Measurements from ENCODE around the gene GLIS1.
A peak's percentile ranks its signal among the peaks of the same experiment; 100 is the strongest.

The GLIS1 gene

DNA sequence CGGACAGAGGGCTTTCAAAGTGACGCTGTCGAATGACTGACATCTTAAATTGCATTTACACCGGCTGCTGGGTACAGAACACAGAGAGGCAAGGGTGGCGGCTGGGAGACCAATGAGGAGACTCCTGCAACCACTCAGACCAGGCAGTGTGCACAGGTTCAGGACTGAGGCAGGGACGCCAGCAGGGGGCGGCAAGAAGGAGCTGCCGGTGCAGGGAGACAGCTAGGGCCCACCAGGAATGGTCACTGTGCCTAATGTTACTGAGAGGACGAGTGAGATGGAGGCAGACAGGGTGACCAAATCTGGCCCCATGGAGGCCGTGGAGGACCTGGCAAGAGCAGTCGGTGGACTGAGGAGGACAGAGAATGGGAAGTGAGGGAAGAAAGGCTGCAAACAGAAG, 23.5 kb downstream of the GLIS1 start:
- DNase-seq = no peak

DNA sequence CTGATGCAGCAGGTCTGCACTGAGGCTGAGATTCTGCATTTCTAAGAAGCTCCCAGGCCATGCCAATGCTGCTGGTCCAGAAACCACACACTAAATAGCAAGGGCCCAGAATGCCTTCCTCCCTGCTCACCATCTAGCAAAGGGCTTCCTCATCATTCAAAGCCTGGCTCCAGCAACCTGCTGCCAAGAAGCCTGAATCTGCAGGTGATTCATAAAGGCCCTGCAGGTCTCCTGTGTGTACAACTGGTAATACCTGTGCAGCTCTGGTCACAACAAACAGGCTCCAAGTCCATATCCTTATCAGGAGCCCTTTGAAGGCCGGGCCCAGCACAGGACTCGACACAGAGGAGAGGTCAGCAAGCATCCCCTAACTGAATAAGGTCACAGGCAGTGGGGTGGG, 26.7 kb downstream of the GLIS1 start:
- no peak for DNase-seq

DNA sequence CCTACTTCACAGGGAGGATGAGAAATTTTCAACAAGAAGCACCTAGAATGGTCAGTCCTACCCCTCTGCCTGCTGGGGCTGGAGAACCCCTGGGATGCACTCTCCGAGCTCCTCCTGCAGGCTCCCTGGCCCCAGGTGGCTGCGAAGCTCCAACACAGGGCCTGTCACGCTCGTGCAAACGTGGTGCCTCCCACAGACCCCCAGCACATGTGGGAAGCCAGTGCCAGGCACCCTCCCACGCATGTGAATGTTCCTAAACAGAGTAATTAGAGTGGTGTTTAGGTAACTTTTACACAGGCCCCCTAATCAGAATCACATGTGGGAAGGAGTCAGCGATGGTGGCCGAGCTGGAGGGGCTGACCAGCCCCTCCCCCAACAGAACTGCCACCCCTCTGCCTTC, 28.4 kb downstream of the GLIS1 start:
- no peak for DNase-seq

DNA sequence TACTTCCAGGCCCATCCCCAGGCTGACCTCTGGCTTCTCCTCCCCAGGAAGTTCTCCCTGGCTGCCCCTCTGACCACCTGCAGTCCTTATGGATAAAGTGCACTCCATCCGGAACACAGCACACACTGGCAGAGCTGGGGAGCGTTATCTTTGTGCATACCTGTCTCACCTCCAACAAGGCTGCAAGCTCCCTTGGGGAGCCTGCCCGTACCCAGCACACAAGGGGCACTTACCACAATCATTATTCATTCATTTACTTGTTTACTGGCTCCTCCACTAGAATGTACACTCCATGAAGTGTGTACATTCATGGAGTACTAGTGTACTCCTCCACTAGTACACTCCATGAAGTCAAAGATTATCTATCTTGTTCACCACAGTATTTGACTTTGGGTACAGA, 30.3 kb downstream of the GLIS1 start:
- no peak for DNase-seq

DNA sequence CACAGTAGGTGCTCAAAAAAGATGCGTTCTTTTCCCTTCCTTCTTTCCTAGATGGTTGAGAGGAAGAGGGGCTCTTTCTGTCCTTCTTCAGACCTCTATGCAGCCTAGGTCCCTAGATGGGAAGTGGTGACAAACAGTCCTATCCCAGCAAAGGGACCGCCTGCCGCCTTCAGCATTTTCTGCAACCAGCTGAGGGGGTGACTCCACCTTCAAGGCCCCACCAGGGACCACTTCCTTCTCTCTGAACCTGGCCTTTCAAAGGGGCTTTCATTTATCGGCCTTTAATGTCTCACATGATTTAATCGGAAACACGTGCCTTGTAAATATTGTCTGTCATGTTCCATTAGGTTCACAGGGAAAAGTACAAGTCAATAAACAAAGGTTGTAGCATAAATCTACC, 32.6 kb downstream of the GLIS1 start:
- no peak for DNase-seq

DNA sequence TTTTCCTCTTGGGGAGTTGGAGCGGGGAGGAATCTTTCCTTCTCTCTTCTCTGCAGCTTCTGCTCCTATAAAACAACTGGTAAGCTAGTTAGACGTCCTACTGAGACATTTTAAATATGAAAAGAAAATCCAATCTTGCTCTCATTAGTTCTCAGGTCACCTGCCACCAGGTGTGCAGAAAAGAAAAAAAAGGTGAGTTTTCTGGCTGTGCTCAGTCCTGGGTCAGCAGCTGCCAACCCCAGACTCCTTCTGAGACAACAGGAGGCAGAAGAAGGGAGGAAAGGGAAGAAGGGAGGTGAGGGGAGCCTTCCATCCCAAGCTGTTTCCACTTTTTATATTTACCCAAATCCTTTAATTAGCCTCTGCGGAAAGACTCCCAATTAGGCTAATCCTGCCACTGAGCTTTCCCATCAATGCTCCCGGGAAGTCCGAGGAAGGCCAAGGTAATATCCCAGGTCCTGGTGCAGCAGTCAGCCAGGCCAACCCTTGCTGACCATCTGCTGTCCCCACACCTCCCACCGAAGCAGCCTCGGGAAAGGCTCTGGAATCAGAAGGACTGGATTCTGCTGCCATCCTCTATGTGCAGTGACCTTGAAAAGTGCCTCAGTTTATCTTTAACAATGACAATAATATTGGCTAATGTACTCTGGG, 33.4 kb downstream of the GLIS1 start:
- DNase-seq = no peak

DNA sequence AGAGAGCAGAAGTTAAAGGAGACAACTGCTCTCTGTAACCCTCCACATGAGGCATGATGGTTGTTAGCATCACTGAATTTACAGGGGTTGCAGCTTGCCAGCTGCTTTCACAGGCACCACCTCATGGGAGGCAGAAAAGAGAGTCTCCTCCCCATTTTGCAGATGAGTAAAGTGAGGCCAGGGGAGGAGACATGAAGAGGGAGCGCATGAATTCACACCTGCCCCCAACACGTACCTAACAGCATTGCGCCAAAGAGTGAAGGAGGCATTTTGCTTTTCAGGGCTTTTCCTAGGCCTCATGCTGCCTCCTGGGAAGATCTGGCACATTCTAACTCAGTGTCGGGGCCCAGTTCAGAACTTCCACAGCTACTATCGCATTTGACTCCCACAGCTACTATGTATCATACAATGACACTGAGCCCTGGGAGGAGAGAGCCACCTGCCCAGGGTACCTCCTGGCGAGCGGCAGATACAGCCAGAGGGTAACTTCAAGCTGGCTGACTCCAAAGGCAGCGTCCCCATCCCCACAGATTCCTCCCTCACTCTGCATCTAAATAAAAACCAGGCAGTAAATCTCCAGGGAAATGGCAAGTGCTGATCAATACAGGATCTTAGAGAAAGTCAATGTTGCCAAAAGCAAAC, 34.0 kb downstream of the GLIS1 start:
- no peak for DNase-seq

DNA sequence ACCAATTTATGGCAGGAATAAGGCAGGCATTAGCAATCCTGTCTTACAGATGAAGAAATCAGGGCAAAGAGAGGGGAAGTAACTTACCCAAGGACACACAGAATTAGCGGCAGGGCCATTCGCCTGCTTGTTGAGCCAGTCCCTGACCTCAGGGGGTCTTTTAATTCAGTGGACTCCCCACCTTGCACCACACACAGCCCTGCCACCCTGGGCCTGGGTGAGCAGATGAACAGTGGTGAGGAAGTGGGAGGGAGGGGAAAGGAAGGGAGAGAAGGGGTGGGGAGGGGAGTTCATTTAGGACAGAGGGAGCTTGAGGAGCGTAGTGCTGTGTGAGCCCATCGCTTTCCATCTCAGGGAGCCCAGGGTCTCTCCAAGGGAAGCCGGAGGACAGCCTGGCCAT, 34.7 kb downstream of the GLIS1 start:
- DNase-seq = no peak

DNA sequence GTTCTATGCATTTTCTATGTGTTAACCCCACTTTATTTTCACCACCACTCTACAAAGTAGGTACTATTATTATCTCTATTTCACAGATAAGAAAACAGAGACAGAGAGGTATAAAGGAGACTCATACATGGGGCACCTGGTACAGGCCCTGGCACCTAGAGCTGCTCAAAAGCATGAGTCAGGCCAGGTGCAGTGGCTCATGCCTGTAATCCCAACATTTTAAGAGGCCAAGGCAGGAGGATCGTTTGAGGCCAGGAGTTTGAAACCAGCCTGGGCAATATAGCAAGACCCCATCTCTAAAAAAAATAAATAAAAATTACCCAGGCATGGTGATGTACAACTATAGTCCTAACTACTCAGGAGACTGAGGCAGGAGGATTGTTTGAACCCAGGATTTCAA, 35.8 kb downstream of the GLIS1 start:
- DNase-seq = no peak

DNA sequence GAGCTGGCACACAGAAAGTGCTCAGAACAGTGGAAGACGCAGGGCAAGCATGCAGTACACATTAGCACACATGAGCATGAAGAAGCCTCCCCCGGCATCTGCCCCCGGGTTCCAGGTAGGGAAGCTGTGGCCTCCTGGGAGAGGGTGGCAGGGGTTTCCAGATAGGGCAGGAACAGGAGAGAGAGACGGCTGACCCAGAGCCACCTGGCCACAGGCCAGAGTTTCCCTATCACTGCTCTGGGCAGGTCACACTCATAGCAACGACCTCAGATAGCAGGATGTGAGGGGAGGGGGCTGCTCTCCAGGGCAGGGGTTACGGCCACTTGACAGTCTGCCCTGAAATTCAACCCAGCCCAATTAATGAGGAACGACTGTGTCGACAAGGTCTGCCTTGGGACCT, 36.6 kb downstream of the GLIS1 start:
- DNase-seq = no peak

DNA sequence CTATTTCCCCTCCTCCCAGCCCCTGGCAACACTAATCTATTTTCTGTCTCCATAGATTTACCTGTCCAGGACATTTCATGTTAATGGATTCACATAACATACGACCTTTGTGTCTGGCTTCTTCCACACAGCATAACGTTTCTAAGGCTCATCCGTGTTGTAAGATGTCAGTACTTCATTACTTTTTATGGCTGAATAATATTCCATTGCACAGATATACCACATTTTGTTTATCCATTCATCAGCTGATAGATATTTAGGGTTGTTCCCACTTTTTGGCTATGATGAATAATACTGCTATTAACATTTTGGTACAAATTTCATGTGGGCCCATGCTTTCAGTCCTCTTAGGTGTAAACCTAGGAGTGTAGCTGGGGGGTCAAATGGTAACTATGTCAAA, 38.2 kb downstream of the GLIS1 start:
- no peak for DNase-seq

DNA sequence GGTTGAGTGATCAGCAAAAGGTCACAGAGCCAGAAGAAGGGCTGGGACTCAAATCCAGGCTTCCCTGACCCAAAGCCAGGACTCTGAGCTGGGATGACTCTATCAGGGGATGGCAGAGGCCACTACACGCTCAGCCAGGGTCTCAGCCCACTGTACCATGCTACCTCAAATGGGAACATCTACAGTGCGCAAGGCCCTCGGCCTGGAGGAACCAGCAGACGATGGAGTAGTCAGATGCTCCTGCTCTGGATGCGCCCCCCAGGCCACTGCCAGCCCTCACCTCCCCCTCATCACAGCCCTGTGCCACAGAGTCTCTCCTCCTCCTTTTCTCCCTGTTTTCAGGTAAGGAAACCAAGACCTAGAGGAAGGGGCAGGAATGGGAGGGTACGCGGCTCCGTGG, 39.0 kb downstream of the GLIS1 start:
- DNase-seq = no peak

DNA sequence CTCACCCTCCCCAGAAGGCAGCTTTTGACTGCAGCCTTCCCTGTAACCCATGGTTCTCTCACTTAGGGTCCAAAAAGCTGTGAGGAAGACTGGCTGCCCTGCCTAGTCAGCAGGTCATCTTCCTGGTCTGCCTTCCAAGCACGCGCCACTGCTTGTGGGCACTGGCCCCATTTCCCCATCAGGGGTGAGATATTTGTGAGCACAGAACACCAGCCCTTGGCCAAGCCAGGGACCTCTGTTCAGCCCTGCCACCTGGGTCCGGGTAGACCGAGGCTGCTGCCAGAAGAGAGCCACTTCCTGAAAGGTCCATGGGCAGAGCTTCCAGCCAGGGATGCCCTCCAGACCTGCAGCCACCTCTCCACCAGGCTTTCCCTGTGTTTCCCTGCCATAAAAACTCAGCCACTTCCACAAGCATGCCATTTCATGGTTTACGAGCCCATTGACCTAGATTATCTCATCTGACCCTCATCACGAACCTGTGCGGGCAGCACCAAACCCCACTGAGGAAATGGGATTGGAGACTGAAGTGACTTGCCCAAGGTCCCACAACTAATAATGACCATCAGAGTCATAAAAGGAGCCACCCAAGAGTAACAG, 40.5 kb downstream of the GLIS1 start:
- no peak for DNase-seq

DNA sequence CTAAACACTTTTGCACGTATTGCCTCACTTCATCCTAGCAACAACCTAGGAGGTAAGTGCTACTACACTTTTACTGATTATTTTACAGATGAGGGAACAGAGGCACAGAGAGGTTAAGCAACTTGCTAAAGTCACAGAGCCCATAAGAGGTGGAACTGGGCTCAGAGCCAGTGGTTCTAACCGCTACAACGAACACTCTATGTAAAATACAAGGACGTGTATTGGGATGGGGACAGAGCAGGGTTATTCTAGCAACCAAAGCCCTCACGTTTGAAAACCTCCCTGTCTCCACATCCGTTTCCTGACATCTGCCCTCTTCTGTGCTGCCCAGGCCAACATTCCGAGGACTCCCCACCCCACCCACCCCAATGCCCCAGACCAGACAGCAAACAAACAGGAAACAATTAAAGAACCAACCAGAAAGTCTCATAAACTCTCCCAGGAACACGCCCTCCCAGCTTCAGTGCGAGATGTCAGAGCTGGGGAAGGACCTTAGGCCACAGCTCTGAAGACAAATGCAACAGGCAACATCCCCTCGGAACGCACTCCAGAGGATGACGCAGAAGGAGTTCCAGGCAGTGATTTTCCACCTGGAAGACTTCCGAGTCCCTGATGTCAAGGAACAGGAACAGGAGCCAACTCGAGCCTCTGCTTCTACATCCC, 41.1 kb downstream of the GLIS1 start:
- peak; percentile 50 for DNase-seq

DNA sequence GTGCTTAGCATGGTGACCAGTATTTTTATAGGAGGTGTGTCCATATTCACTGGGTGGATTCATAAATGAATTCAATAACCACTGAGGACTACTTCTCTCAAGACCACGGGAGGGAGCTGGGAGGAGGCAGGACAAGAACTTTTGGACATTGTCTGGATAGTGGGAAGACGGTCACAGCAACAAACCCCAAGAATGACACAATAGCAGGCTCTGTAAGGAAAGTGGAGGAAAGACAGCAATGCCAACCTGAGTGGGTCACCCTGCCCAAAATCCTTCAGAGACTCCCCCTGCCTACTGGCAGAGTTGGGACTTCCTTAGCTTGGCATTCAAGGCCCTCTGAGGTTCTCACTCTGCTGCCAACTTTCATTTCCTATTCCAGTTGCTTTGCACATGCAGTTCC, 42.0 kb downstream of the GLIS1 start:
- no peak for DNase-seq

DNA sequence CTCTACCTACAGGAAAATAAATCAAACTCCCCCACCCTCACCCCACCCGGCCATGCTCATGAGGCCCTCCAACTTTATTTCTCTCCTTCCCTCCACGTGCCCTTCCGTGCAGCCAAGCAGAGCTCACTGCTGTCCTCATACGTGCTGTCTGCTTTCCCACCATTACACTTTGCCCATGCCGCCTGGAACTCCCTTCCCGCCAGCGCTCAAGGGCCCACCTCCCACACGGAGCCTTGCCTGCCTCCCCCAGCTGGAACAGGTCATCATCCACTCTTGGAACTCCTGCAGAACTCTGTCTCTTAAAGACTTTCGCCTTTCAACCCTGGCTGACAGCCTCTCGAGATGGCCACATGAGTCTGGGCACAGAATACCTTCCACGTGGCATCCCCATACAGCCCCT, 42.4 kb downstream of the GLIS1 start:
- DNase-seq = no peak

DNA sequence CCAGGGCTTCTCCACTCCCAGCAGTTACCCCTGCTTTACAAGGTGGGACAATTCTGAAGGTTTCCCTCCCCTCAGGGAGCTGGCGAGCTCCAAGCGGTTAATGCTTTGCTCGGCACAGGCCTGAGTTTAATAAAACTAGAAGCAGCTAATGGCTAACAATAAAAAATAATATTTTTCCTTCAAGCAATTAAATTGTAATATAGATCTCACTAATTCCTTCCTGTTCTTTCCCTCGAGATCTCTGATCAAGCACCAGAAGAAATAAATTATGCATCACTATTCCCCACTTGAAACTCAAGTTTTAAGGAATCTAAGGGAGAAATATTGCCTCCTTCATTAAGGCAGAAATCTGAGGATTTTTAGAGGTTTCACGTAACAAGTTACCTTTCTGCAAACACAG, 42.9 kb downstream of the GLIS1 start:
- no peak for DNase-seq

DNA sequence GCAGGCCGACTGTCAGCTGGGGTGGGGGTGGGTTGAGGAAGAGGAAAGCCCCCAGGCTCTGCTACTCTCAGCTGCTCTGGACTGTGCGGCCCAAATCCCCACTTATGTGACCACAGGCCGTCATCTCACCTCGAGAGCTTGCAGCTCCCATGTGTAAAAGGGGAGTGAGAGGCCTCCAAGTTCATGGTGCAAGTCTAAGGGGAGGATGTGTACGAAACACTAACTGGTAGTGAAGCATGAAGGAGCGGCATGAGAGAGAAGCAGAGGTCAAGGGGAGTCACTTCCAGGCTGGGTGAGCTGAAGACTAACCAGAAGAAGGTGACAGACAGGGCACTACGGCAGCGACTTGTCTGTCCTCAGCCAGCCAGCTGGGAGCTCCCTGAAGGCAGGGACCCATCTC, 43.8 kb downstream of the GLIS1 start:
- DNase-seq = no peak

DNA sequence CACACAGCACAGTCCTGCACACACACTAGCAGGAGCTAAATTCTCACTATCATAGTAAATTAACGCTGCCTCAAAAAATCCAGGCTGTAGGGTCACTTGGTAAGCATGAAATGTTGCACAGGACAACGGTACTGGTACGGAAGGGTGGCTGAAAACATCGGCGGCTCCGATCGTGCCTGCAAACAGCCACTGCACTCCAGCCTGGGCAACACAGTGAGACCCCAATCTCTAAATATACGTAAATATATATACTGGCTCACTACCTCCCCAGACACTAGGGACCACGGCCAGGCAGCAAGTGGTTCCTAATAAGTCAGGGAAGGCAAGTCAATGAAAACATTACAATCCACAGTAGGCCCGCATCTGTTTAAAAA, 44.3 kb downstream of the GLIS1 start:
- no peak for DNase-seq

DNA sequence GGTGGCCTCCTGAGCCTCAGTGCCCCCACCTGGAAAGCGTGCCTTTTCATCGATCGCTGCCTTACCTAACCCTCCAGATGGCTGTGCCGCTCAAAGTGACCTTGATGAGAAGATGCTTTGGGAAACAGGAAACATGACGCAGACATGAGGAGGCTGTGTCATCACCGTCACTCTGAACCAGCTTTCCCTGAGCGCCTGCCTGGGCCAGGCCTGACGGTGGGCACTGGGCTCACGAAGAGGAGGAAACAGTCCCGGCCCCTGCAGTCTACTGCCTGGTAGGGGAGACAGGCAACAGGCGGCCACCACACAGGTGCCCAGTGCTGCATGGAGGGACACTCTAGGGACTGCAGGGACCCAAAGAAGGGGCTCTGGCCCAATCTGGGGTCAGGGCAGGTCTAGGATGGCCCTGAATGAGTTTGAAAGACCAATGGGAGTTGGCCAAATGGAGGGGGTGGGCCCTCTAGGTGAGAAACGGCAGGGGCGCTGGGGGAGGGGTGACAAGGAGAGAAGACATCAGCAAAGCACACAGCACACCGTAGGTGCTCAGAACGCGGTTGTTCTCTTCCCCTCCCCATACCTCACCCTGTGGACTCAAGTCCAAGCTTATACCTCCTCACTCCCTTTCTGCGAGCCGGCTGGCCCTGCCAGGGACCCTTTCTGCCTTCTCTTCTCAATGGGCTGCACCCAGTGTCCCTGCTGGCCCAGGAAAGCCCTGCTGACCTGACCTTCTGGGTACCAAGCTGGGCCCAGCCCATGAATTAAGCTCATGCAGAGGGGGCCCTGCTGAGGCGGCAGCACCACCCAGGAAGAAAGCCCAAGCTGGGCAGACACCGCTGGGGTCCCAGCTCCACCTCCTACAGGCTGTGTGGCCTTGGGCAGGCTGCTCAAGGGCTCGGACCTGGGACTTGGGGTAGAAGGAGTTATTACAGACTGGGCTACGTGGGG, 44.9 kb downstream of the GLIS1 start:
- DNase-seq = no peak

DNA sequence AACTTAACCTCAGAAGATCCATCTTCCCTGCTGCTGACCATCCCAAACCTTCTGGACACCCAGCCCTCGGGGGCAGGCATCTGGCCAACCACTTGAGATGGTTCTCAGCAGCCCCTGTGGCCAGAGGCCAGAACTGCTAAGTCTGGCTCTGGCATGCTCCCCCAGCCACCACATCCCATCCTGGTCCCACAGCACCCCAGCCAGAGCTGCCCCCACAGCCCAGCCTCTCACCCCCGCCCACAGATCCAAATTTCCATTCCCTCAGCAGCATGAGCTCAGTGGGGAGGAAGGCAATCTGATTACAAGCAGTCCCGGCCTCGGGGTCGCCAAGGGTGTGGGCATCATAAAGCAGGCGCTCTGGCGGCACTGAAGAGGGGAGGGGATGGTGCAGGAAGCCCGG, 45.6 kb downstream of the GLIS1 start:
- DNase-seq = peak; percentile 66

DNA sequence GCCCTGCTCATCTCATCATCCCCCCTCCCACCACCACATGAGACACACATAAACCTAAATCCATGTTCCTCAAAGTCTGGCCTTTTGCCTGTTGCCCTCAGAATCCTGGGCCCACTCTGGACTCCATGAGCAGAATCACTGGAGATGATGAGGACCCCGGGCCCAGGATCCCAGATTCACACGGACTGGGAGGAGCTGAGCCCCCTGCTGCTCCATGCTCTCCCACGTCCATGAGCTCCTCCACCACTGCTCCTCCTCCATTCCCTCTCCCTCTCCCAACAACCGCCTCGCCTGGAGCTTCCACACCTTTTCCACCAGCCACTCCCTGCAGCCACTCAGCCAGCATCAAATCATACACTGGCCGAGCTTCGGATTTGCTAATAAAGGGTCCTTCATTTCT, 47.6 kb downstream of the GLIS1 start:
- DNase-seq = no peak

DNA sequence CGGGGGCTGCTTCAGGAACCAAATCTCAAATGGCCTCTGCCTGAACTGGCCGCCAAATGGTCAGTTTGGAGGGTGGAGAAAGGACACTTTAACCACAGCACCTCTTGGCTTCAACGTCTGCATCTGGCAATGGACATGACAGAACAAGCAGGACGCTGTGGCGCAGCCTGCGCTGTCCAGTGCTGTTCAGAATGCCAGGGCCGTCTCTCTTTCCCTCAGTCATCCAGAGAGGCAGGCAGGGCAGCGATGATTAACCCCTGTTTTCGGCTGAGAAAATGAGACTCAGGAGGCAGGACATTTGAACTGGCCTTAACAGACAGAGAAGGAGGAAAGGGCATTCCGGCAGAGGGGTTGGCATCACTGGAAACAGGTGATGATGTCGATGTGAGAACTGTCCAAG, 48.6 kb downstream of the GLIS1 start:
- DNase-seq = no peak
